NCI-H128 (cell line): Measurements from ENCODE around the gene PTPRD.

Experiments used
- DNase-seq: peaks from one replicate; lab custom pipeline; 2025; ENCODE audit not compliant: unreplicated experiment; lab: John Stamatoyannopoulos, UW

PTPRD gene

DNA sequence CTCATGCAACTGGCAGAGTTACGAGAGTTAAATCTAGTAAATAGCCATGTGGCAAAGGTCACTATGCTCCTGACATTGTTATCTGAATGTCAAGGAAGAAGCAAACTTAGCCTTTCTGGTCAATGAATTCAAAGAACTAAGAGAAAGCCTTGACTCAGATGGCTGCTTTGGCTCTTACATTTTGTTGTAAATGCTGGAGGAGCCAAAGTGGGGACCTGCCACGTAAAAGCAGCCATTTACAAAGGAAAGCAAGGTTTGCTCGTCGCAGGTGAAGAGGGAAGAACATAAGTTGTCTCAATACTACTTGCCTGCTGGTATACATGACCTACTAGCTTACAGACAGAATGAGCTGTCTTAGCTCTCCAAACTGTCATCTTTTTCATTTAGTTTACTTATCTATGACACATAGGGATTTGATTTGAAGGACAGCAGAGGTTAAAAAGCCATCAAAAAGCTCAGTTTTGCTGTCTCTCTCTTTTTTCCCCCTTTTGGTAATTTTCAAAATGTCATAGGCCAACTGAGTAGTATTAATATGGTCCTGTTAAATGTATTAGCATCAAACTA, 1760.4 kb downstream of the PTPRD start:
- DNase-seq = no peak

DNA sequence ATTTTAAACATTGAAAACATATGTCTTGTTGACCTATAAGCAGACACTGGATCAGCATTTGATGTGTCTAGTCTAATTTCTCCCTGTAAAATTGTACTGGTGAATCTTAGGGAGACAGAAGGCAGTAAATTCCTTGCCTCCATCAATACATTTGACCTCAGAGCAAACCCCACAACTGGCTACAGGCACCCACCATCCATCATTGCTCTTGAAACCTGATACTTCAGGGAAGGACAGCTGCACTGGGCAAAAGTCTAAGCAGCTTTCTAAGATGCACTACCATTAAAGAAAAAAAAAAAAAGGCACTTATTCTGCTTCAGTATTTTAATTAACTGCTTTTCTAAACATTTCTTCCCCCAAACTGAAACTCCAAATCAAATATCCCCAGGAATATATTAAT, 1761.9 kb downstream of the PTPRD start:
- DNase-seq = no peak

DNA sequence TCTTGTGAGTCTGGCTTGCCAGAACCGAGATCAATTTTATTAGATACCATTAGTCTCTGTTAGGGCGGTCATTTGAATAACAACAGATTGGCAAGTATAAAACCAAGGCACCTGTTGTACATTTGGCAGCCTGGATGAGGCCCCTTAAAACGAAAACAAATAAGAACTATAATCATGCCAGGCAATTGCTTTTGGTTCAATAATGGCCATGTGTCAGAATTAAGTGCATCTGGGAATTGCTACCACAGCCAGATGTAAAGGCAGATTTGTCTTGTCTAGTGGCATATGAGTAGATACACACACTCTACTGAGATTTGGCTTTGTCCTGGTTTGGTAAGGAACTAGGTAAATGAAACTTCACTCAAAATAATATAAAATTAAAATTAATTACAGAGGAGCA, 1767.0 kb downstream of the PTPRD start:
- no peak for DNase-seq

DNA sequence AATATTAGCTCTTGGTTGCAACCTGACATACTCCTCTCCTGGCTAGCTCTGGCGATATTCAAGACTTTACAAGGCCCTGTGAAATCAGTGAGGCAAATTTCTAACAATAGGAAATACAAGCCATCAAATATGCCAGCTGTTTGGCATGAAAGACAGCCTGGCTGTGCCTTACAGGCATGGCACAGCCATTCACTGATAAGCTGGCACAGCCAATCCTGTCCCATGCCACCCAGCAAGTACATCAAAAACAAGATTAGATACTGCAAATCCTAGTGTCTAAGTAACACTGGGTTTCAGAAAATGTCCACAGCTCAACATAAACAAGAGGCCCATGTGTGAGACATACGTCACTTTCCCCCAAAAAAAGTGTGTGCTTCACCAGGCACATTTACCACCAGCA, 1767.4 kb downstream of the PTPRD start:
- DNase-seq = no peak

DNA sequence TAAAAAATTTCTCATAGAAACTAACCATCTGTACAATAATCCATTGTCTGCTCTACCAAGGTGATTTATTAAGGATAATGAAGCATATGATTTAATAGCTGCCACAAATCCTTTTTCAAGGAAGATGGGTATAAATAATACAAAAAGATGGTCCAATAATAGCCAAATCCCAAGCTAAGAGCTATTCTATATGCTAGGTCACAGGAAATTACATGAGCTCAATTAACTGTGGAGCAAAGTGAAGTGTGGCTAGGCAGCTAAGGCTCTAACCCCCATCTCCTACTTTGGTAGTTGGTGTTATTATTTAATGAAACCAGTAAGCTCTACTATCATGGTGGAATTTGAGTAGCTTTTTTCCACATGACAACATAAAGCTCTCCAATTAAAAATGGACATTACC, 1768.3 kb downstream of the PTPRD start:
- no peak for DNase-seq

DNA sequence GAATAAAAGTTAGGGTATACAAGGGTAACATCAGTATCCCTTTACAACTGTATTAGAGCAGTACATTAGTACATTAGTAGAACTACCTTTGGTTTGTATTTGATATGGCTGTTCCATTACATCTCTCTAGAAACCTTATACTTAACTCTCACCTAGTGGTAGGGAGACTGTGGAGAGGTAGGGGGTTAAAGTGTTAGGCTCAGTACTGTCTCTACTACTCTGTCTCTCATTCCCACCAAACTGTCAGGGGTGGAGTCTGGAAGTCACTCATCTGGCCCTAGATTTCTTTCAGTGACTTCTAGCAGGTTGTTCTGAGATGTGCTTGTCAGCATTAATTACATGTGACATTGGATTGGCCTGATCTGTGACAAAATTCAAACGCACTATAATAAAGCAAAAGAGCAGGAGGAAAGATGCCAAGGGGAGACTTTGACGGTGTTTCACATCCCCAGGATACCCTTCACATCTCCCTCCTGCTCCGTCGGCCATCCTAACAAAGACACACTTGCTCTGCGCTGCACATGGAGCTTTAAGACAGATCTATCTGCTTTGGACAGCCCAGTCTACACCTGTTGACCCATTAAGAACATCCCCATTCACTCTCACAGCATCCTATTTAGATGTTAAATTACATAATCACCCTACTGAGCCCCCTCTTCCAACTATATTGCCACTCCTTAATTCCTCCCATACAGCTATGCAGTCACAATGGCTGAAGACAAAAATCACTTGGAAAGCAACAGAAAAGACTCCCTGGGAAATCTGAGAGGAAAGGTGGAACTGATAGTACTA, 1770.2 kb downstream of the PTPRD start:
- DNase-seq = no peak

DNA sequence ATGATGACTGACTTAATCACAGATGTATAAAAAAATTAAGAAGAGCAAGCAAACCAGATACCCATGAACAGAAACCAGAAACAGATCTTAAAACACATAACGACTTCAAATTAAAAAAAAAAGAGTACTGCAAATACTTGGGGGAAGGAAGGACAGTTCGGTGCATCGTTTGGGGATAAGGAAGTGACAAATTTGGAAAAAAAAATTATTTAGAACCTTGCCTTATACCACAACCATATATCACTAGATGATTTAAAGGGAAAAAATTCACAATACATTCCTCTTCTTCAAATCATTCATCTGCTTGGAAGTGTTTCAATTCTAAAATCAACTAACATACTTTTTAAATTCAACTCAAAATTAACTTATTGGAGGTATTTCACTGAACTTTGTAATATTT, 1774.7 kb downstream of the PTPRD start:
- no peak for DNase-seq

DNA sequence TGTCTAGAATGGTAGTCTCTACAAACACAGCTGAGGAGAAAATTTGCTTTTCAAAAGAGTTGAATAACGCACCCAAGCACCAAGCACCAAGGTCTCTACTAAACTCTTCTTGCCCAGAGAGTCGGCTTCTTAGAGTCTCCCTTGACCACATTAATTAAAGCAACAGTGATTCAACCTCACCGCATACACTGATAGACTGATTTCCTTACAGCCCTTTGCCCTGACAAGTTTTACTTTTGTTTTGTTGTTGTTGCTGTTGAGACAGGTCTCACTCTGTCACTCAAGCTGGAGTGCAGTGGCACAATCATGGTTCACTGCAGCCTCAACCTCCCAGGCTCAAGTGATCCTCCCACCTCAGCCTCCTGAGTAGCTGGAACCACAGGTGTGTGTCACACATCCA, 1777.5 kb downstream of the PTPRD start:
- no peak for DNase-seq

DNA sequence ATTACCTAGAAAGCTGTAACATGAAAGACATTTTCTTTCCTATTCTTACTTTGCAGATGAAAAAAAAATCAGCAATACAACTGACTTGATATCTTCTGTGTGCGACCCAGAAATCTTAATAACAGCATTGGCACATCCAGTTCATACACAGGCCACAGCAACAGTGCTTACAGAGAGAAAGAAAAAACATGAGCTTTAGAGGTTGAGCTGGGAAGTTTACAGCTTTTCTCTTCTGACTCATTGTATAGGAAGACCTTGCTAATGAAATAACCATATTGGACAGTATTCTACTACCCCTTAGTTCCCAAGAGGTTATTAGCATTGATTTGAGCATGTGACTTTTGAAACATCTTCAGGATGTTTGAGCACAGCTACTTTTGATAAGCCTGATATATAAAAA, 1779.8 kb downstream of the PTPRD start:
- DNase-seq = no peak

DNA sequence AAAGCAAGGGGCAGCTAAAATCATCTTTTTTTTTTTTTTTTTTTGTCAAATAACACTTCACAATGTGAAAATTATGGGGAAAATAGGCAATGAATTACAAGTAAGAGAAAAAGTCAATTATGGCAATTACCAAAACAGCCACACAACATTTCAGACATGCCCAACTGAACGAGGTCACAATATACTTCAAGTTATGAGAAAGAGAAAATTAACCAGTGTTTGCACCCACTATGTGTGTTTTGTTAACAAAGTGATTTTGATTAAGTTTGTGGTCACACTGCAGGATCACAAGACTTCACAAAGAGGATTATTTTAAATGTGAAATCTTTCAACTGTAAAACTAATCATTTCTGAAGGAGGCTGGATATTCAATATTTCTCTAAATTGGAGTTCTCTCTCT, 1780.4 kb downstream of the PTPRD start:
- no peak for DNase-seq

DNA sequence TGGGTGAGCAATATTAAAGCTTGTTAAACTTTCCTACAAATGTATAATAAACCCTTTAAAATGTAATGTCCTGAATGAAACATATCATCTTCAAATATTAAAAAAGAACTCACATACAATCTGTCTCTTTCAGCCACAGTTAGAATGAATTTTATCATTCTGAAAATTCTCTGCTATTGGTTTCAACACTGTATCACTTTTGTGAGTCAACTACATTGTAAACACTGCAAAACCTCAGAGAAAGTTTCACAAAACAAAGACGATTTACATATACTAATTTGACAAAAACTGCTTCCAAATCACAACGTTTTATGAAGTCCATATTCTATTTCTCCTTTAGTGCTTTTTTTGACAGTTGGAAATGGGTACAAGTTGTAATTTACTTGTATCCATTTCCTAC, 1781.2 kb downstream of the PTPRD start:
- DNase-seq = no peak

DNA sequence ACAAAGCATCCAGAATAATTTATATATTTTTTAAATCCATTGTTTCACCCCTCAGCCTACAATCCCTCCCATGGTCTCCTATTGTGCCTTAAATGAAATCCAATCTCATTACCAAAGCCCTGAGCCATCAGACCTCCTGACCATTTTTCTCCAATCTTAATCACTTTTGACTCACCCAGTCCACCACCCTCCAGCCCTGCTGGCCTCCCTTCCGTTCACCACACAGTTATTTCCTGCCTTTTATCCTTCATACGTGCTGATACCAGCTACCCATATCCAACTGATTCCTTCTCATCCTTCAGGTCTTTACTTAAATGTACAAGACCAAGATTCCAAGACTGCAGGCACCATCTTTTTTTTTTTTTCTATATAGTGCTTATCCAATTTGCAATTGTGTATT, 1786.5 kb downstream of the PTPRD start:
- DNase-seq = no peak

DNA sequence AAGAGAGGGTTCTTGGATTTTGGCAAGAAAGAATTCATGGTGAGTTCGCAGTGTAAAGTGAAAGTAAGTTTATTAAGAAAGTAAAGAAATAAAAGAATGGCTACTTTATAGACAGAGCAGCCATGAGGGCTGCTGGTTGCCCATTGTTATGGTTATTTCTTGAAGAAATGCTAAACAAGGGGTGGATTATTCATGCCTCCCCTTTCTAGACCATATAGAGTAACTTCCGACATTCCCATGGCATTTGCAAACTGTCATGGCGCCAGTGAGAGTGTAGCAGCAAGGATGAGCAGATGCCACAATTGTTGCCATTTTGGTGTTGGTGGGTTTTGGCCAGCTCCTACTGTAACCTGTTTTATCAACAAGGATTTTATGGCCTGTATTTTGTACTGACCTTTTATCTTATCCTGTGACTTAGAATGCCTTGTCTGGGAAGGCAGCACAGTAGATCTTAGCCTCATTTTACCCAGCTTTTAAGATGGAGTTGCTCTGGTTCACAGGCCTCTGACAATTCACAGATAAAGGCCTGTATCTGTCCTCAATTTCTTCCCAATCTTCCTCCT, 1787.1 kb downstream of the PTPRD start:
- no peak for DNase-seq

DNA sequence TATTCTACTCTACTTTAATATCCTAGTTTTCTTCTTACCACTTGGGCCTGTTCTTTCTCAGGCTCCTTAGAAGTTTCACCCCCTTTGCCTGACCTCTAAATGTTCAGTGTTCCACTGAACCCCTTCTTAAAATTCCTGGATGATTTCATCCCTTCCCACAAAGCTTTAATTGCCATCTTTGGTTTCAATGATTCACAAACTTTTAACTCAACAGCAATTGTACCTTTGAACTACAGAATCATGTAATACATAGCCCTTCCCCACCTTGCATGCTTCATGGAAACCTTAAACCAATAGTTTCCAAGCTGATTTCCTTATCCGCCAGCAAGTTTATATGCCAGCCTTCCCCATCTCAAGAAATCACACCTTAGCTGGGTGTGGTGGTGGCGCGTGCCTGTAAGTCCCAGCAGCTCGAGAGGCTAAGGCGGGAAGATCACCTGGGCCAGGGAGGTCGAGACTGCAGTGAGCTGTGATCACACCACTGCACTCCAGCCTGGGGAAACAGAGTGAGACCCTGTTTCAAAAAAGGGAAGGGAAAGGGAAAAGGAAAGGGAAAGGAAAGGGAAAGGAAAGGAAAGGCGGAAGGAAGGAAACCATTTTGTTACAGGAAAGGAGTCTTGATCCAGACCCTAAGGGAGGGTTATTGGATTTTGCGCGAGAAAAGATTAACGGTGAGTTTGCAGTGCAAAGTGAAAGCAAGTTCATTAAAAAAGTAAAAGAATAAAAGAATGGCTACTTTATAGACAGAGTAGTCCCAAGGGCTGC, 1789.5 kb downstream of the PTPRD start:
- DNase-seq = no peak

DNA sequence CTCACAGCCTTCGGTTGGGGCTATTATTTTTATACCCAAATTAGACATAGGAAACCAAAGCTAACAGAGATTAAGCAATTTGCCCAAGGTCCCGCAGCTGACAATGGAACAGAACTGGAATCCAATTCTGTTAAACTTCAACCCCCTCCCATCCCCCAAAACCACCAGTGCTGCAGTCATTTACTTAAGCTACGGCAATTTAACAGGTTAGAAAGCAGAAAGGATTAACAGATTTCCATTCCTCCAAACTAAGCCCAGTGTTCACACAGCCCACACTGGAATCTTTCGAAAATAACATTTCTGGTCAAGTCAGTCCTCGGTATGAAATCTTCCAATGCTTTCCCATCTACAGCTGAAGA, 1790.2 kb downstream of the PTPRD start:
- no peak for DNase-seq

DNA sequence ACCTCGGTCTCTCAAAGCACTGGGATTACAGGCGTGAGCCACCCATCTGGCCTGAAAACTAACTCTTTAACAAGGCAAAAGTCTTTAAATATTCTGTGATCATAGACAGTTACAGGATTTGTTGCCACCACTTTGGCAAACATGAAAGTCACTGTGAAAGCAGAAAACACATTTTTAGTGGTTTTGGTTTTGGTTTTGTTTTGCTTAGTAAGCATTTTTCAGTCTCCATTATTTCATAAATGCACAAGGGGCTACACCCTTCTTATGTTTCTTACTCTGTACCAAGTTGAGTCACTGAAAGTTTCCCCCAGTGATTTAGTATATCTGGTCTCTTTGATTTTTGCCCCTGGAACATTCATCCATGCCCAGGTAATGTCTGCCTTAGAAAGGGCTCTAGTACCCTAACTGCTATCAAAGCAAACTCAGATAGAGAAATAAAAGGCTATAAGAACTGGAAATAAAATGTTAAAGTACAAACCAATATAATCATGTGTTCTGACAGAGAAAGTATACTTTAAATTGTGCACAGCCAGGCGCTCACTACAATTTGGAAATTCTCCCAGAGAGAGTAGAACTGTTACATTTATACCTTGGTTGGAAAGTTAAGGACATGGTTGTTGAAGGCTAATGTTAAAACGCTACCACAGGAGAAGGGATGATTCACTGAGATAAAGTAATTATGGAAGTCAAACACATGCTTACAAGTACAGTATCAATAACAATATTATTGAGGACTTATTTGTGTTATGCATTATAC, 1790.7 kb downstream of the PTPRD start:
- no peak for DNase-seq

DNA sequence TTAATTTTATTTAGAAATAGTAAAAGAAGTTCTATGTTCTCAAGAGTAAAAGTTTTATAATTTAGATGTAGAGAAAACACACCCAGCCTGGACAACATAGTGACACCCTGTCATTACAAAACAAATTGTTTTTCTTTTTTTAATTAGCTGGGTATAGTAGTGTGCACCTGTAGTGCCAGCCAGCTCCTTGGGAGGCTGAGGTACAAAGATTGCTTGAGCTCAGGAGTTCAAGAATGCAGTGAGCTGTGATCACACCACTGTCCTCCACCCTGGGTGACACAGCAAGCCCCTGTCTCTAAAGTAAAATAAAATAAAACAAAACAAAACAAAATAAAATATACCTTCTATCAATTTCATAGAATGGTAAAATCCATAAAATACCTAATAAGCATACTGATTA, 1795.5 kb downstream of the PTPRD start:
- no peak for DNase-seq

DNA sequence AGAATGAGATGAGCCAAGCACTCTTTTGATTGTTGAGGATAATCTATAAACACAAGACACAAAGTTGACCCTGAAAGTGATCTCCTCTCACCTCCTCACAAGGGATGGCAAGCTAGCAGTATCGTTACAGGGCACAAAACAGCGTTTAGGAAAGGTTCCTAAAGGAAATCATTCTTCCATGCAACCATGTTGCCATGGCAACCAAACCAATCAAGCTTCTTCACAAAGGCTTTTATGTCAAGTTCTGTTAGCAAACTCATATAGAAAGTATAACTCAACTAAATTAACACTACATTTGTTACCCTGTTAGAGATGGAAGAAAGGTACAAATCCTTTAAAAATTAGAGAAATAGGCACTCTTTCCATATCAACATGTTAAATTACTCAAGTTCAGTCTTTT, 1796.4 kb downstream of the PTPRD start:
- DNase-seq = no peak

DNA sequence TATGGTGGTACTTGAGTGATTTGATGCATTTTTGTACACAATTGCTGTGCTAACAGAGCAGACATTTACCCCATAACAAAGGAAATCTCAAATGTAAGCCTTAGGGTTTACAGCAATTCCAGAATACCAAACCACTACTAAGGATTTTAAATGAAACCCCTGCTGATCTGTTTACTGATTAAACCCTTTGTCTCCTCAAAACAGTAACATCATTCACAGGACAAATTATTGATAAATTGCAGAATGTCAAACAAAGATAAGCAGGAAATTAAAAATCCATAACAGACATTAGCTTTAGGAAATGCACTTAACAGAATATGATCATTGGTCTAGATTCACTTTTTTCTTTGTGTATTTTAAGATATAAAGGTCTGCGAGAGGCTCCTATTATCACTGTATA, 1796.9 kb downstream of the PTPRD start:
- no peak for DNase-seq

DNA sequence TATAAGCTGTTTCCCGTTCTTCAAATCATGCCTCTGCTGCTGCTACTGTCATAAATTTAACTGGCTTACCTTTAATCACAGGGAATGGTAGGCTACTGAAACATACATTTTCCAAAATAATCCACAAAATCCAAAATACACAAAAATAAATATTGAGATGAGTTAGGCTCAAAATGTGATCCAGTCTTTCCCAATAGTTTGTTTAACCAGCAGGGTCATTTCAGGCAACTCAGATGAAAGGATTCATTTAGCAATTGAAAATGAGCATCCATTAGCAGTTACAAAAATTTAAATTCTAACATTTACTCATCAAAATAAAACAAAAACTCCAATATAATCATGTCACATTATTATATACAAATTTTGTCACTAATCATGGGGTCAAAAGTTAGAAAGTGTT, 1797.6 kb downstream of the PTPRD start:
- DNase-seq = no peak

DNA sequence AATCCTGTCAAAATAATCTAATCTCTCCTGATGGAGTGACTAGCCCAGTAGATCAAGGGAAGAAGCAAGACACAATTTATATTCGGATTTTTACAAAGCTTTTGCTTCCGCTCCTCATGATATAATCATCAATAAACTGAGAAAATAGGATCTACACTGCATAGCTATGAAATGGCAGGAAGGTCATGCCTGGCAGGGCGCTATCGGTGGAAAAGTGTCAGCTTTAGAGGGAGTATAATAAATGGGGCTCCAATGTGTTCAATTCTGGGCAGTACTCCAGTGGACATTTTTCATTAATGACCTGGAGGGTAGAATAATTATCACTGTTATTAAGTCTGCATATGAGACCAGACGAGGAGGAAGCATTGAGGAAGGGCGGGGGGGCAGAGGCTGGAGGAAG, 1799.9 kb downstream of the PTPRD start:
- no peak for DNase-seq
